NCI-H1436 (cell line): Measurements from ENCODE around the gene ZNRF2.
A peak's percentile ranks its signal among the peaks of the same experiment; 100 is the strongest.

Experiments
- DNase-seq: peaks from one replicate; lab custom pipeline; 2025; lab: John Stamatoyannopoulos, UW

The ZNRF2 gene

GRCh38 chr7:30322271-30323005 is 38.0 kb downstream of the ZNRF2 start:
- DNase-seq, result no peak

DNA sequence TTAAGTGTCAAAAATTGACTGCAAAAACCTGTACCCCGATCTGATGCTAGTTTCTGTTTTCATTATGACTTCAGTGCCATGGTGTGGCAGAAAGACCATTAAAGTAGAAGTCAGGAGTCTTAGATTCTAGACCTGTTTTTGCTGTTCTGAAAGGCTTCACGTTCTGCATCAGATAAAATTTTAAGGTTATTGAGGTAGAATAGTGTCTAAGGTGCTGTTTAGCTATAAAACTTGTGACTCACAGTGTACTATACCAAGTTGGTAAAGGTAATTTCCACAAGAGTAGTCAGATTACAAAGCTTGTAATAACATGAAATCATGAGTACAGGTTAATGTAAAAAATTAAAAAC is 38.6 kb downstream of the ZNRF2 start:
- DNase-seq, result no peak

DNA sequence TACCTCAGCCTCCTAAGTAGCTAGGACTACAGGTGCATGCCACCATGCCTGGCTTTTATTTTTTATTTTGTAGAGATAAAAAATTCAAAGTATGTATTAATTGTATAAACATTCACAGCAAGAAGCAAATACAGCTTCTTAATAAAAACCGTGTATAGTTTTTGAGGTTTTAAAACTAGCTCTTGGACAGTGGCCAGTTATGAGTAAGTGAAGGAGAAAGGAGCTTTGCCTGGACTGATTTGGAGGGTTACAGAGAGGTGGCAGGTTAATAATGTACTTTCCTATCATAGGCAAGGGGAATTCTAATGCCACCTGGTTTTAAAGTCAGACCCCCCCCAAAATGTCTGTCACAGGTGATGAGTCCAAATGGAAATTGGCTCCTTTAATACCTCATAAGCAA is 43.4 kb downstream of the ZNRF2 start:
- no peak for DNase-seq

GRCh38 chr7:30328381-30328780 is 44.0 kb downstream of the ZNRF2 start:
- DNase-seq, result no peak

DNA sequence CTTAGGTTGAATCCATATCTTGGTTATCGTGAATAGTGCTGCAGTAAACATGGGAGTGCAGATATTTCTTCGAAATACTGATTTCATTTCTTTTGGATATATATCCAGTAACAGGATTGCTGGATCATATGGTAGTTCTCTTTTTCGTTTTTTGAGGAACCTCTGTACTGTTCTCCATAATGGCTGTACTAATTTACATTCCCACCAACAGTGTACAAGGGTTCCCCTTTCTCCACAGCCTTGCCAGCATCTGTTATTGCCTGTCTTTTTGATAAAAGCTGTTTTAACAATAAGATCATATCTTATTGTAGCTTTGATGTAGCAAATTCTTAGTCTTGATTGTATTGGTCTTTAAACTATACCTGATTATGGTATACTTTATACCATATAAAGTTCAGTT is 45.3 kb downstream of the ZNRF2 start:
- no peak for DNase-seq

DNA sequence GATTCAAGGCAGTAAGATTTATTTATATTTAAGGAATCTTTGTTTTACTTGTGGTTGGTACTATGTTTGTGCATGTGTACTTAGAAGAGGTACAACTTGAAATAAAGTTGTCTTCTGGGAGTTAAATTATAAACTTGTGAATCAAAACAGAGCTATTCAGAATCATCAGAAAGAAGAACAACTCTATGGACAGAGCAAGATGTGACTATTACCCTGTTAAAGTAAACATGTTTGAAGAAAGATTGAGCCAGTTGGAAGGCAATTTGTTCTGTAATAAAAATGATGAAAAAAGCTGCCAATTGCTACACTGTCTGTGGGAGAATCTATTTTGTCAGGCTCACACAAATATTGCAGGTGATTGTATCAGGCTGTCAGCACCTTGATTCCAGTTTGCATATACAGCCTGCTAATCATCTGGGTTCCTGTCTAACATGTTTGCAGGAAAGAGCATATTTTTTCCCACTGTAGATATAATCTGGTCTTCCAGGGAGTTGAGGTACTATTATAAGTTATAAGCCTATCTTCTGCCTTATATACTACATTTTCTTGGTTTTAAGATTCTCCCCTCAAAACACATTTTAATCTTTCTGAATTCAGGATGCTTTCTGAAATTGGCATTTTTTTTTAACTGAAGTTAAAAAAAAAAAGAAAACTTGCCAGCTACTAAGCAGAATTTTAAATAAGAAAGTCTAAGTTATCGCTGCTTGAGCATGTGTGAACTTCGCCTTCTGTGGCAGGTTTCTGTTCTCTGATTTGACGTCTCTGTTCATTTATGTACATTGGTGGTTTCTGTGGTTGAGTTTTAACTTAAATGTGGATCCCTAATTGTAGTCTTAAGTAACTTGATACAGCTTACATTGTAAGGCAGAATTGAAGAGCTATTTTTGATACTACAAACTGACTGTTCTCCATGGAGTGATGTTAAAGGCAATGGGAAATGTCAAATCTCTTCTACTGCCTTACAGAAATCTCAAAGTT is 46.0 kb downstream of the ZNRF2 start:
- DNase-seq, result peak; percentile 18

- DNase-seq, result no peak
These were observed 46.9 kb downstream of the ZNRF2 start for GRCh38 chr7:30331338-30331737.

- no peak for DNase-seq
These were observed 48.2 kb downstream of the ZNRF2 start for GRCh38 chr7:30332549-30332948.

DNA sequence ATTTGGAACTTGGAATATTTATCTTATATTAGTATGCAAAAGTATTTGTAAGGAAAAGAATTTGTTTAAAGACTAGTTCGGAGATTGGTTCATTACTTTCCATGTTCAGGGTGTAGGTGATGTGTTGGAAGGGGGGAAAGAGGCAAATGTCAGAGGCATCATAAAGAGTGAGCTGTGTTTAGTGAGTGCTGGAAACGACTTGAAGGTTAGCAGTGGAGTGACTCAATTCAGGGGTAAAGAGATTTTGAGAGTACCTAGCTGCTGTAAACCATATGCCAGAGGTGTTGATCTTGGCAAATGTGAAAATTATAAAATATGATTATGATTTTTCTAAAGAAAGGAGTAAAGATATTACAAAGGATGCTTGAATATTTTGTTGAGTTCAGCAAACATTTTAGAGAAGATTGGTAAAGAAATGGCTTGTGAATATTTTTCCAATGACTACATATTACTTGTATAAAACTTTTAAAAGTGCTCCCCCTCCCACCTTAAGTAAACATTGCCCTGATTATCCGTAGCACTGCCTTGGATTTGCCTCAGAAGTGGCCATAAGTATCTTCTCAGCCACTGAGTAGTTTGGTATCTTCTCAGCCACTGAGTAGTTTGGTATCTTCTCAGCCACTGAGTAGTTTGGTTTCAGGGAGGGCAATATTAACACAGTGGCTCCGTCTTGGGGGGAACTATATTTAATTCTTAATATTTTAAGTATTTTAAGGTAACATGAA is 51.5 kb downstream of the ZNRF2 start:
- DNase-seq, result no peak

DNA sequence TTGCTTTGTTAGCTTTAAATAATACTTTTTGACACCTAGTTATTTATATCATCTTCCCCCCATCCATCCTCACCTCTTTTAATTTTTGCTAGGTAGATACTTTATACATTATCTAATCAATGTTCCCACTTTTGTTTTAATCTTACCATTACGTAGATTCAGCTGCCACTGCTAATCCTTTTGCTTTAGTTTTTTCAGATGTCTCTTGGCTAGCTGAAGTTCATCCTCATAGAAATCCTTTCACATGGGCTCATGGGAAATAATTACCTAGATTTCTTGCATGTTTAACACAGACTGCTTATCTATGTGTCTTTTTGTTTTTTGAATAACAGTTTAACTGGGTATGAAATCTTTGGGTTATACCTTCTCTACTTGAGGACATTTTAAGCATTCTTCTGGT is 60.1 kb downstream of the ZNRF2 start:
- no peak for DNase-seq

DNA sequence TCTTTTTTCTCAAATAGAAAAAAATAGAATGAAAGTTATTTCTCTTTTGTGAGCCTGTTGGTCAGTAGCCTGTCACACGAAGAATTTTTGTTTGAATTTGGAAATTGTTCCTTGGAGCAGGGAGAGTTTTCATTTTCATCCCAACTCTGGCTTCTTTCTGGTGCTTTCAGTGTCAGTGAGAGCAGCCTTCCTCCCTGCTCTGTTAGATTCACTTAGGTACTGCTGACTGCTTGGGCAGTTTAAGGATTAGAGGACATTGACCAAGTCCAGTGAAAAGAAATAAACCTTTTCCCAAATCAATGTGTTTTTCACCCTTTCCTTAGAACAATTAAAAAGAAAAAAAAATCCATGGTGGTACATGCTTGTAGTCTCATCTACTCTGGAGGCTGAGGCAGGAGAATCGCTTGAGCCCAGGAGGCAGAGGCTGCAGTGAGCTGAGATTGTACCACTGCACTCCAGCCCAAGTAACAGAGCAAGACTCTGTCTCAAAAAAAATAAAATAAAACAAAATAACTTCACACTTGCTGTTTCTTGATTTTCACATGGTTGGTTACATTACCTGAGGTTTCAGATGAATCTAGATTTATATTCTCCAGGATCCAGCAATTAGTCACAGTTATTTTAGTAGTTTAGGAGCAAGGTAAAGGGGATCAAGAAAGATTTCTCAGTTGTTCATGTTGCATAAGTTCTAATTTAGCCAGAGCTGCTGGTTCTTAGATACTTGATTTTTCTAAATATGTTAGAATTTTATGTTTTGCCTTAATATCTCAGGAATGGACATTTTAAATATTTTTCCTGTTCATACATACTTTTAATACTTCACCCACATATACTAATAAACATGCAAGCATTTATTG is 63.1 kb downstream of the ZNRF2 start:
- DNase-seq, result no peak

GRCh38 chr7:30348083-30348560 is 63.7 kb downstream of the ZNRF2 start:
- DNase-seq, result no peak

- DNase-seq, result no peak
These were observed 64.8 kb downstream of the ZNRF2 start for GRCh38 chr7:30349170-30349569.

DNA sequence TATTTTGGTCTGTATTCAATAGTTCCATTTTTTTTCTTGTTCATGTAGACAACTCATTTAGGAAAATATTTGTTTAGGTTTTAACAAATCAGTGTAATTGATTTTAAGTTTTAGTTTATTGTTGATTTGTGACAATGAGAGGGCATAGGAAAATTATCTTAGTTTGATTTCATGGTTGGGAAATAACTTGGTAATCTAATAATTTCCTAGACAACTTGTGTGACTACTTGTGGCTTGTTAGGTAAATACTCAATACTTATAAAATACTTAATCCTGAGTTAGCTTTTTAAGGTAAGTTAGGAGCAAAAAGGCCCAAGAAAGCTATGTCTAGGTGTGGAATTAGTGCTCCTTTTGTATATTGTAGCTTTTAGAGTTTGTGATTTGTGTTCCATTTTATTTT is 65.4 kb downstream of the ZNRF2 start:
- DNase-seq, result no peak

GRCh38 chr7:30351286-30351685 is 66.9 kb downstream of the ZNRF2 start:
- DNase-seq, result no peak

DNA sequence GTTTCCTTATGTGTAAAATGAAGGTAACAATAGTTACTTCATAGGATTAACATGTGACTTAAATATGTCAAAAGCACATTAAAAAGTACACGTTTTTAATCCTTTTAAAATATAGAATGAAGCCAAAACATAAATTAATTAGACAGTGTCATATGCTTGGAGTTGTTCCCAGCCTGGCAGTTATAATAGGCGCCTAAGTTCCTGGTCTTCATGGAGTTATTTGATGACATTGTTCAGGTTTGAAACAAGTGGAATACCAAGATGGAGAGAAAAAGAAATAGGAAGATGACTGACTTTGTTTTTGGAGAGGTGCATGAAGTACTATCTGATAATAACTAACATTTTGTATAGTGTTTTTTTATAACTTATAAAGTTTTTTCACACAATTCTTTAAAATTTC is 67.3 kb downstream of the ZNRF2 start:
- no peak for DNase-seq

- DNase-seq, result no peak
These were observed 67.8 kb downstream of the ZNRF2 start for GRCh38 chr7:30352169-30352568.

- DNase-seq, result no peak
These were observed 69.1 kb downstream of the ZNRF2 start for GRCh38 chr7:30353532-30353931.

DNA sequence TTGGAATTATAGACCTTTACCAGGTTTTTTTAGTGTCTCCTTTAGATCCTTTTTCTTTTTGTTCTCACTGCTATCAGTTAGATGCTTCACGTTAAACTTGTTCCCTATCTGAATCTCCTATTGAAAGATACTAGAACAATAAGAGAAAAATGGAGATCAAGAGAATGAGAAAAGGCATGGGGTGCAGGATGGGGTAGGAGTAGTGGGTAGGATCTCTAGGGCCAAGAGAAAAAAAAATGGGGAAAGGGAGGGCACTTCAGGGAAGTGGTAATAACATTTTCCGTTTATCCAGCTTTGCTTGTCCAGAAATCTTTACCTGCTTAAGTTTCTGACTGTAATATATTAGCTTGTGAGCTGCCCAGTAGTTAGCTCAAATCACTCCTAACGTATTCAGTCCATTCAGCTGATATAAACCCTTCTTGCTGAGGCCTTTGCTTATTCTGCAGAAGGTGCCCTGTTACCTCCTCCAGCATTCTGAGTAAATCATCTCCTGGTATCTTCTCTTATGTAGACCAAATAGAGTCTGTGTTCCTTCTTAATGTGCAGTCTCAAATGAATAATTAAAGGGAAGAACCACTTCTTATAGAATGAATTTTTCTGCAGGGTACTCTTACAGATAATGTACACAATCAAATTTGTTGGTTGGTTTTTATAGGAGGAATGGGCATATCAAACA is 69.7 kb downstream of the ZNRF2 start:
- no peak for DNase-seq

DNA sequence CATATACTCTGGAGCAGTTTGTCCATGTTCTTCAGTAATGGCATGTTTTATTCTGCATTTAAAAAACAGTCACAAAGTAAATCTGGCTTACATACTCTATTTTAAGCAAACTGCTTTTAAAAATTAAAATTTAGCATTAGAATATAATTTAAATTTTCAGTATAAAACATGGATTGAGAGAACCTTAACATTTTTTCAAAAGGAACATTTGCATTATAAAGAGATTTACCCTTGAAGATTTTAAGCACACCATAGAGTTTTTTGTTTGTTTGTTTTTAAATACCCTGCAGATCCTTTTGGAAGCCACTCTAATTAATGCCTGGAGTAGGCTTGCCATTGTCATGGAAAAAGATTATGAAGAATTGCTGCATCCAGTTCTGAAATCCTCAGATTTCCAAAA is 70.4 kb downstream of the ZNRF2 start:
- DNase-seq, result no peak

DNA sequence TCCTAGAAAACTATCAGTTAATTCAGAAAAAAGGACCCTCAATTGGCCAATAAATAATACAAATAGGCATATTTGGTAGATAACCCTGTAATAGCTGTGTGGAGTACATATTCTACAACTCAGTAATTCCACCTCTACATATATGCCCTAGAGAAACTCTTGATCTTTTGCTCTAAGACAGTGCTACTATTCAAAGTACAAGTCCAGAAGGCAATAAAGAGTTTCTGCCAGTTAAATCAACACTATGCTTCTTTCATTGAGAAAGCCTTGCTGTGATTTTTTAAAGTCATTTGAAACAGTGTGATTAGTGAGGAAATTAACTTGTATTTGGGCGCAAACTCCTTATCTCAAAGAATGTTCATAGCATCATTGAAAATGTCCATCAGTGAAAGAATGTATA is 75.6 kb downstream of the ZNRF2 start:
- DNase-seq, result no peak
